ENCODE data around the gene STARD9. TPM values are rescaled to one million over a fixed set of nuclear protein-coding genes. Genes with fewer than 3 reads are reported as not detected.

Gene STARD9
- total and polyA plus RNA-seq, 2 of the 13 experiments (the other 11 are each of a cell fraction or from before 2014, with no cell fraction given) = 5.3 to 7.5 TPM

DNA sequence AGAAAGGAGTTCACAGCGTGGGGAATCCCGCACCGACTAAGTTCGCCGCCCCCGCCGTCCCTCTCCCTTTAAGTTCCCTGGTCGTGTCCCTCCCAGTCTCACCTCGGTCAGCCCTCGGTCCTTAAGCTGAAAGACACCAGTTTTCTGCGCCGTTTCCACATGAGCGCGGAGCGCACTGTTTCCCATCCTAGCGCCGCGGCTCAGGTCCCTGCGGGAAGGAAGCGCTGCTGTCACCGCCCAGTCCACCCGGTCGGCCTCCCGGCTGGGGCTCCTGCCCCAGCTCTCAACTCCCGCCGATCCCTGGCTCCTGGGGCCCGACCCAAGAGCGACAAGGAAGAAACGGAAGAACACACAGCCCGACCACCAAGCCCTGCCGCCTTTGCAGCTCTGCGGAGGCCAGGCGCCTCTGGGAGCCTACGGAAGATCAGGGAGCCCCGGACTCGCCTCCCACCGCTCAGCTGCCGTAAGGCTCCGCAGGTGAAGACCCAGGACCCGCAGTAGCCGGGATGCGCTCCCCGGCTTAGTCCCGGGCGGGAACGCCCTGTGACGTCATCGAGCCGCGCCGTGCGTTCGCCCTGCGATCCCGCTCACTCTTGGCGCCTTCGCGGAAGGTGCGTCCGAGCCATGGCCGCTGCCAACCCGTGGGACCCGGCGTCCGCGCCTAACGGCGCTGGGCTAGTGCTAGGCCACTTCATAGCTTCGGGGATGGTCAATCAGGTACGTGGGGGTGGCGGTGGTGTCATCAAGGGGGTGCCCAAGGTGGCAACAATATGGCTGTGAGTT, 27.0 kb upstream of the STARD9 start, which contains the start of the genes HAUS2 and LRRC57 (continued):
- TF ChIP-seq CREB1 (IDR thresholded peaks at IDR 0.05) (peak; percentile 100), CREB1 (CRISPR knock-in tag; IDR thresholded peaks at IDR 0.05) (peak; percentile 99), PITX1 (CRISPR knock-in tag; IDR thresholded peaks at IDR 0.05) (peak; percentile 91), NCOR1 (IDR thresholded peaks at IDR 0.05; ENCODE audit: borderline replicate concordance, low read length) (no peak), ZNF660 (CRISPR knock-in tag; IDR thresholded peaks at IDR 0.05; ENCODE audit: borderline replicate concordance, low read depth) (no peak), TP53 (CRISPR knock-in tag; conservative IDR thresholded peaks at IDR 0.05) (peak; percentile 86; the same call in 1 of the 2 replicates), KLF13 (CRISPR knock-in tag; IDR thresholded peaks at IDR 0.05) (no peak), ZBTB42 (CRISPR knock-in tag; IDR thresholded peaks at IDR 0.05) (no peak), KLF6 (CRISPR knock-in tag; IDR thresholded peaks at IDR 0.05) (peak; percentile 59; the same call in 1 of the 2 replicates), ZNF333 (CRISPR knock-in tag; IDR thresholded peaks at IDR 0.05; ENCODE audit: borderline replicate concordance) (no peak), HDAC1 (CRISPR knock-in tag; IDR thresholded peaks at IDR 0.05) (peak; percentile 98), ZNF354B (CRISPR knock-in tag; IDR thresholded peaks at IDR 0.05) (no peak), CBFB (CRISPR knock-in tag; IDR thresholded peaks at IDR 0.05) (peak; percentile 42; the same call in 1 of the 2 replicates), ZMAT3 (CRISPR knock-in tag; conservative IDR thresholded peaks at IDR 0.05) (peak; percentile 50; the same call in 1 of the 2 replicates), KAT2B (IDR thresholded peaks at IDR 0.05; ENCODE audit: borderline replicate concordance, low read depth, low read length) (no peak), ZNF296 (CRISPR knock-in tag; conservative IDR thresholded peaks at IDR 0.05) (no peak)
- TF ChIP-seq, protein P1, sequence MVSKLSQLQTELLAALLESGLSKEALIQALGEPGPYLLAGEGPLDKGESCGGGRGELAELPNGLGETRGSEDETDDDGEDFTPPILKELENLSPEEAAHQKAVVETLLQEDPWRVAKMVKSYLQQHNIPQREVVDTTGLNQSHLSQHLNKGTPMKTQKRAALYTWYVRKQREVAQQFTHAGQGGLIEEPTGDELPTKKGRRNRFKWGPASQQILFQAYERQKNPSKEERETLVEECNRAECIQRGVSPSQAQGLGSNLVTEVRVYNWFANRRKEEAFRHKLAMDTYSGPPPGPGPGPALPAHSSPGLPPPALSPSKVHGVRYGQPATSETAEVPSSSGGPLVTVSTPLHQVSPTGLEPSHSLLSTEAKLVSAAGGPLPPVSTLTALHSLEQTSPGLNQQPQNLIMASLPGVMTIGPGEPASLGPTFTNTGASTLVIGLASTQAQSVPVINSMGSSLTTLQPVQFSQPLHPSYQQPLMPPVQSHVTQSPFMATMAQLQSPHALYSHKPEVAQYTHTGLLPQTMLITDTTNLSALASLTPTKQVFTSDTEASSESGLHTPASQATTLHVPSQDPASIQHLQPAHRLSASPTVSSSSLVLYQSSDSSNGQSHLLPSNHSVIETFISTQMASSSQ (IDR thresholded peaks at IDR 0.05; ENCODE audit: low read depth) = no peak
- TF ChIP-seq, protein P1 (CRISPR knock-in tag; IDR thresholded peaks at IDR 0.05; ENCODE audit: borderline replicate concordance) = peak; percentile 58; the same call in 1 of the 2 replicates
- TF ChIP-seq, protein P2, sequence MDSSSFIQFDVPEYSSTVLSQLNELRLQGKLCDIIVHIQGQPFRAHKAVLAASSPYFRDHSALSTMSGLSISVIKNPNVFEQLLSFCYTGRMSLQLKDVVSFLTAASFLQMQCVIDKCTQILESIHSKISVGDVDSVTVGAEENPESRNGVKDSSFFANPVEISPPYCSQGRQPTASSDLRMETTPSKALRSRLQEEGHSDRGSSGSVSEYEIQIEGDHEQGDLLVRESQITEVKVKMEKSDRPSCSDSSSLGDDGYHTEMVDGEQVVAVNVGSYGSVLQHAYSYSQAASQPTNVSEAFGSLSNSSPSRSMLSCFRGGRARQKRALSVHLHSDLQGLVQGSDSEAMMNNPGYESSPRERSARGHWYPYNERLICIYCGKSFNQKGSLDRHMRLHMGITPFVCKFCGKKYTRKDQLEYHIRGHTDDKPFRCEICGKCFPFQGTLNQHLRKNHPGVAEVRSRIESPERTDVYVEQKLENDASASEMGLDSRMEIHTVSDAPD (CRISPR knock-in tag; IDR thresholded peaks at IDR 0.05) = no peak
- TF ChIP-seq, protein P3, sequence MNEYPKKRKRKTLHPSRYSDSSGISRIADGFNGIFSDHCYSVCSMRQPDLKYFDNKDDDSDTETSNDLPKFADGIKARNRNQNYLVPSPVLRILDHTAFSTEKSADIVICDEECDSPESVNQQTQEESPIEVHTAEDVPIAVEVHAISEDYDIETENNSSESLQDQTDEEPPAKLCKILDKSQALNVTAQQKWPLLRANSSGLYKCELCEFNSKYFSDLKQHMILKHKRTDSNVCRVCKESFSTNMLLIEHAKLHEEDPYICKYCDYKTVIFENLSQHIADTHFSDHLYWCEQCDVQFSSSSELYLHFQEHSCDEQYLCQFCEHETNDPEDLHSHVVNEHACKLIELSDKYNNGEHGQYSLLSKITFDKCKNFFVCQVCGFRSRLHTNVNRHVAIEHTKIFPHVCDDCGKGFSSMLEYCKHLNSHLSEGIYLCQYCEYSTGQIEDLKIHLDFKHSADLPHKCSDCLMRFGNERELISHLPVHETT (CRISPR knock-in tag; conservative IDR thresholded peaks at IDR 0.05) = no peak
- TF ChIP-seq, protein P4, sequence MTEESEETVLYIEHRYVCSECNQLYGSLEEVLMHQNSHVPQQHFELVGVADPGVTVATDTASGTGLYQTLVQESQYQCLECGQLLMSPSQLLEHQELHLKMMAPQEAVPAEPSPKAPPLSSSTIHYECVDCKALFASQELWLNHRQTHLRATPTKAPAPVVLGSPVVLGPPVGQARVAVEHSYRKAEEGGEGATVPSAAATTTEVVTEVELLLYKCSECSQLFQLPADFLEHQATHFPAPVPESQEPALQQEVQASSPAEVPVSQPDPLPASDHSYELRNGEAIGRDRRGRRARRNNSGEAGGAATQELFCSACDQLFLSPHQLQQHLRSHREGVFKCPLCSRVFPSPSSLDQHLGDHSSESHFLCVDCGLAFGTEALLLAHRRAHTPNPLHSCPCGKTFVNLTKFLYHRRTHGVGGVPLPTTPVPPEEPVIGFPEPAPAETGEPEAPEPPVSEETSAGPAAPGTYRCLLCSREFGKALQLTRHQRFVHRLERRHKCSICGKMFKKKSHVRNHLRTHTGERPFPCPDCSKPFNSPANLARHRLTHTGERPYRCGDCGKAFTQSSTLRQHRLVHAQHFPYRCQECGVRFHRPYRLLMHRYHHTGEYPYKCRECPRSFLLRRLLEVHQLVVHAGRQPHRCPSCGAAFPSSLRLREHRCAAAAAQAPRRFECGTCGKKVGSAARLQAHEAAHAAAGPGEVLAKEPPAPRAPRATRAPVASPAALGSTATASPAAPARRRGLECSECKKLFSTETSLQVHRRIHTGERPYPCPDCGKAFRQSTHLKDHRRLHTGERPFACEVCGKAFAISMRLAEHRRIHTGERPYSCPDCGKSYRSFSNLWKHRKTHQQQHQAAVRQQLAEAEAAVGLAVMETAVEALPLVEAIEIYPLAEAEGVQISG (CRISPR knock-in tag; IDR thresholded peaks at IDR 0.05) = peak; percentile 86
